ENCODE results near the gene GRB10. TPM values are rescaled to one million over a fixed set of nuclear protein-coding genes. Genes with fewer than 3 reads are reported as not detected.
A peak's percentile ranks its signal among the peaks of the same experiment; 100 is the strongest.

Gene GRB10
- polyA plus RNA-seq, 1 donor = 19.9 TPM

DNA sequence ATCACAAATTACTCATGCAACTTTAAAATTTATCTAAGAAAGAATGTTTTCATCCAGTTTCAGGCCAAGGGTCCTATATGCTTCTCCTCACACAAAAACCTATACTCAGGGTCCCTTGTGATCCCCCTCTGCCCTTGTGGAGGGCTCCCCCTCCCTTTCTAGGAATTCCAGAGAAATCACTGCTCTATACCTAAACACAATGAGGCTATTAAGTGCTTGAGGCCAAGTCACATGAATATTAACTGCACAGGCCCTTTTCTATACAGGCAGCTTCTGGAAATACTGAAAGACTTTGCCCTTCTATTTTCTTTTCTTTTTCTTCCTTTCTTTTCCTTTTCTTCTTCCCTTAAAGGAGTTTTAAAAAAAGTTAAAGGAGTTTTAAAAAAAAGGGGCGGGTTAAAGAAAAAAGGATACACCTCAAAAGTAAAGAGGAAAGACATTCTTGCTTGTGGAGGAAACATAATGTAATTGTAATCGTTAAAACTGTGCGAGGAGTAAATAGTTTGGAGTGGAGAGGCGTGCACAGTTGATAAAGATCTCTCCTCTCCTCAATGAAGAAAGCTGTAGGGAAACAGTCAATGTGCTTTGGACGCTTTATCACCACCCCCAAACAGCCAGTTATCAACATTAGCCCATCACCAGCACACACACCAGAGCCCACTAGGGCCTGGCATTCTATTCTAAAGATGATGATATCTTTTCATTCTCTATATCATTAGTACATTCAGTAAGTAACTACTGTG, 16.4 kb downstream of the GRB10 start:
- H3K4me1 ChIP-seq (ENCODE audit: control insufficient read depth, insufficient read depth, low read length) = no peaks in the 10 kb centered on the region
- no peaks in the 10 kb centered on the region for H3K36me3 ChIP-seq (ENCODE audit: control insufficient read depth, insufficient read depth, low read length)
- peak in 1 of 2 donors; percentile 41 for DNase-seq
- WGBS (ENCODE audit: insufficient coverage, low lambda C conversion rate) = 100% methylated on average over 1 of the region's 5 CpGs
- no peaks in the 10 kb centered on the region for H3K27me3 ChIP-seq (ENCODE audit: control insufficient read depth, insufficient read depth, low read length)
- no peak overlapping the region for H3K4me3 ChIP-seq (ENCODE audit: low read length)
- H3K27ac ChIP-seq (ENCODE audit: low read length) = no peak overlapping the region
- H3K9me3 ChIP-seq (ENCODE audit: control insufficient read depth, low read depth, low read length) = no peaks in the 10 kb centered on the region

GRCh38 chr7:50762337-50762736, 20.4 kb downstream of the GRB10 start:
- no peaks in the 10 kb centered on the region for H3K27me3 ChIP-seq (ENCODE audit: control insufficient read depth, insufficient read depth, low read length)
- no peak for DNase-seq
- H3K9me3 ChIP-seq (ENCODE audit: control insufficient read depth, low read depth, low read length) = no peaks in the 10 kb centered on the region
- no peaks in the 10 kb centered on the region for H3K36me3 ChIP-seq (ENCODE audit: control insufficient read depth, insufficient read depth, low read length)
- WGBS (ENCODE audit: insufficient coverage, low lambda C conversion rate) = 100% methylated on average over 1 of the region's 2 CpGs
- peaks cover 5% of the 10 kb centered on the region for H3K4me1 ChIP-seq (ENCODE audit: control insufficient read depth, insufficient read depth, low read length)
- H3K27ac ChIP-seq (ENCODE audit: low read length) = no peak overlapping the region
- H3K4me3 ChIP-seq (ENCODE audit: low read length) = no peak overlapping the region

GRCh38 chr7:50761713-50762112, 21.0 kb downstream of the GRB10 start:
- Histone ChIP-seq H3K4me3 (ENCODE audit: low read length) (no peak overlapping the region), H3K27ac (ENCODE audit: low read length) (no peak overlapping the region), H3K36me3 (ENCODE audit: control insufficient read depth, insufficient read depth, low read length) (no peaks in the 10 kb centered on the region), H3K27me3 (ENCODE audit: control insufficient read depth, insufficient read depth, low read length) (no peaks in the 10 kb centered on the region), H3K4me1 (ENCODE audit: control insufficient read depth, insufficient read depth, low read length) (peaks cover 5% of the 10 kb centered on the region), H3K9me3 (ENCODE audit: control insufficient read depth, low read depth, low read length) (no peaks in the 10 kb centered on the region)
- DNase-seq = no peak
- 100% methylated on average over 1 of the region's 7 CpGs for WGBS (ENCODE audit: insufficient coverage, low lambda C conversion rate)

GRCh38 chr7:50757703-50758390, 24.8 kb downstream of the GRB10 start:
- Histone ChIP-seq H3K4me3 (ENCODE audit: low read length) (no peak overlapping the region), H3K27ac (ENCODE audit: low read length) (no peak overlapping the region), H3K4me1 (ENCODE audit: control insufficient read depth, insufficient read depth, low read length) (peaks cover 11% of the 10 kb centered on the region), H3K27me3 (ENCODE audit: control insufficient read depth, insufficient read depth, low read length) (no peaks in the 10 kb centered on the region), H3K9me3 (ENCODE audit: control insufficient read depth, low read depth, low read length) (no peaks in the 10 kb centered on the region), H3K36me3 (ENCODE audit: control insufficient read depth, insufficient read depth, low read length) (no peaks in the 10 kb centered on the region)
- WGBS (ENCODE audit: insufficient coverage, low lambda C conversion rate) = 14% methylated on average over 1 of the region's 10 CpGs
- DNase-seq = peak in 1 of 2 donors; percentile 38

DNA sequence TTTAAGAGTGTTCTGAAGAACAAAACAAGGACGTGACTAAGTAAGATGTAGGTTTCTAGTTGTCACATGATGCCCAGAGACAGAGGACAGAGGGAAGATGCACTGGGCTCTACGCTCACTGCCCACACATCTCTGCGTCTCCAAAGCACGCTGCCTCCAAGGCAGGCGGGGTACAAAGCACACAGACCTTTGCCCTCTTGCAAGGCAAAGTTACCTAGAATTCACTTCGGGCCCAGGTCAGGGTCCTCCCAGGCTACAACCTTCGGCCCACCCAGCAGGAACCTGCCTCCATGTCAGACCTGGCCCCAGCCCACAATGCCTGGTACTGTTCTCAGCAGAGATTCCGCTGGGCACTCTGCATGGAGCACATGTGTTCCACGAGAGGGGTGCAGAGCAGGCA, 26.5 kb downstream of the GRB10 start:
- no CpG with 5 or more reads among the region's 9 CpGs for WGBS (ENCODE audit: insufficient coverage, low lambda C conversion rate)
- Histone ChIP-seq H3K27ac (ENCODE audit: low read length) (no peak overlapping the region), H3K36me3 (ENCODE audit: control insufficient read depth, insufficient read depth, low read length) (no peaks in the 10 kb centered on the region), H3K27me3 (ENCODE audit: control insufficient read depth, insufficient read depth, low read length) (no peaks in the 10 kb centered on the region), H3K4me3 (ENCODE audit: low read length) (no peak overlapping the region), H3K4me1 (ENCODE audit: control insufficient read depth, insufficient read depth, low read length) (peaks cover 11% of the 10 kb centered on the region), H3K9me3 (ENCODE audit: control insufficient read depth, low read depth, low read length) (no peaks in the 10 kb centered on the region)
- DNase-seq = peak; percentile 25 to 59

- Histone ChIP-seq H3K9me3 (ENCODE audit: control insufficient read depth, low read depth, low read length) (no peaks in the 10 kb centered on the region), H3K4me1 (ENCODE audit: control insufficient read depth, insufficient read depth, low read length) (peaks cover 11% of the 10 kb centered on the region), H3K4me3 (ENCODE audit: low read length) (no peak overlapping the region), H3K36me3 (ENCODE audit: control insufficient read depth, insufficient read depth, low read length) (no peaks in the 10 kb centered on the region), H3K27ac (ENCODE audit: low read length) (no peak overlapping the region), H3K27me3 (ENCODE audit: control insufficient read depth, insufficient read depth, low read length) (no peaks in the 10 kb centered on the region)
- DNase-seq = no peak
- WGBS (ENCODE audit: insufficient coverage, low lambda C conversion rate) = no CpG with 5 or more reads among the region's 6 CpGs
These were observed 28.0 kb downstream of the GRB10 start for GRCh38 chr7:50754684-50755083.

- no peaks in the 10 kb centered on the region for H3K9me3 ChIP-seq (ENCODE audit: control insufficient read depth, low read depth, low read length)
- H3K4me3 ChIP-seq (ENCODE audit: low read length) = no peak overlapping the region
- no peaks in the 10 kb centered on the region for H3K27me3 ChIP-seq (ENCODE audit: control insufficient read depth, insufficient read depth, low read length)
- peaks cover 11% of the 10 kb centered on the region for H3K4me1 ChIP-seq (ENCODE audit: control insufficient read depth, insufficient read depth, low read length)
- no peaks in the 10 kb centered on the region for H3K36me3 ChIP-seq (ENCODE audit: control insufficient read depth, insufficient read depth, low read length)
- DNase-seq = no peak
- no CpG with 5 or more reads among the region's 6 CpGs for WGBS (ENCODE audit: insufficient coverage, low lambda C conversion rate)
- no peak overlapping the region for H3K27ac ChIP-seq (ENCODE audit: low read length)
These were observed 28.5 kb downstream of the GRB10 start for GRCh38 chr7:50754241-50754640.

DNA sequence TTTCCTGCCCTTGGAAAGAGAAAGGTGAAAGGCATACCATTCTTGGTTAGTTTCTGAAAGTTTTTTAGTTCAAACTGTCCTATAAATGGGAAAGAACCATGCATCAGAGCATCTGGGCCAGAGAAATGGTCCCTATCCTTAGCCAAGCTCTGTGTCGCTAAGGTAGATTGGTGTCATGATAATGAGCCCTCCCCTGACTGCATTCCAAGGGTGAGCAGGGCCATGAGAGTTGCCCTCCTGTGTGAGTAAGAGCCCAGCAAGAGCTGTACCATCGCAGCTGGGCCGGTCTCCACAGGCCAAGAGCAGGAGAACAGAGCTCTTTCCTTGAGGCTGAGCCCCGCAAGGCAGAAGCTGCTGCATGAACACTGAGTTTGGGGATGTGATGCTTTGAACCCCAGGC, 30.3 kb downstream of the GRB10 start:
- Histone ChIP-seq H3K27me3 (ENCODE audit: control insufficient read depth, insufficient read depth, low read length) (no peaks in the 10 kb centered on the region), H3K36me3 (ENCODE audit: control insufficient read depth, insufficient read depth, low read length) (peaks cover 3% of the 10 kb centered on the region), H3K4me3 (ENCODE audit: low read length) (no peak overlapping the region), H3K4me1 (ENCODE audit: control insufficient read depth, insufficient read depth, low read length) (peaks cover 6% of the 10 kb centered on the region), H3K9me3 (ENCODE audit: control insufficient read depth, low read depth, low read length) (no peaks in the 10 kb centered on the region), H3K27ac (ENCODE audit: low read length) (no peak overlapping the region)
- no peak for DNase-seq
- WGBS (ENCODE audit: insufficient coverage, low lambda C conversion rate) = no CpG with 5 or more reads among the region's 4 CpGs

GRCh38 chr7:50751146-50751545, 31.6 kb downstream of the GRB10 start:
- Histone ChIP-seq H3K27me3 (ENCODE audit: control insufficient read depth, insufficient read depth, low read length) (no peaks in the 10 kb centered on the region), H3K9me3 (ENCODE audit: control insufficient read depth, low read depth, low read length) (no peaks in the 10 kb centered on the region), H3K4me3 (ENCODE audit: low read length) (no peak overlapping the region), H3K4me1 (ENCODE audit: control insufficient read depth, insufficient read depth, low read length) (peaks cover under 1% of the 10 kb centered on the region), H3K27ac (ENCODE audit: low read length) (no peak overlapping the region), H3K36me3 (ENCODE audit: control insufficient read depth, insufficient read depth, low read length) (peaks cover 4% of the 10 kb centered on the region)
- no CpG with 5 or more reads among the region's 1 CpG for WGBS (ENCODE audit: insufficient coverage, low lambda C conversion rate)
- no peak for DNase-seq

- no peaks in the 10 kb centered on the region for H3K9me3 ChIP-seq (ENCODE audit: control insufficient read depth, low read depth, low read length)
- DNase-seq = no peak
- no peaks in the 10 kb centered on the region for H3K27me3 ChIP-seq (ENCODE audit: control insufficient read depth, insufficient read depth, low read length)
- WGBS (ENCODE audit: insufficient coverage, low lambda C conversion rate) = no CpG with 5 or more reads among the region's 3 CpGs
- peaks cover 4% of the 10 kb centered on the region for H3K36me3 ChIP-seq (ENCODE audit: control insufficient read depth, insufficient read depth, low read length)
- H3K4me1 ChIP-seq (ENCODE audit: control insufficient read depth, insufficient read depth, low read length) = no peaks in the 10 kb centered on the region
- H3K27ac ChIP-seq (ENCODE audit: low read length) = no peak overlapping the region
- H3K4me3 ChIP-seq (ENCODE audit: low read length) = no peak overlapping the region
These were observed 32.8 kb downstream of the GRB10 start for GRCh38 chr7:50749896-50750295.
